ENCODE results near the gene CYP3A4.
"Not testable (repeated sequence)": the region's sequence is repeated elsewhere in the genome, so short reads cannot be mapped to it uniquely, and the experiment has no call there.

CYP3A4 gene

GRCh38 chr7:99730992-99731391 is 53.0 kb downstream of the CYP3A4 start:
- DNase-seq: no peak
- TF ChIP-seq GATA1 (IDR thresholded peaks at IDR 0.05; ENCODE audit: low read depth, low read length) (no peak), POLR2A (IDR thresholded peaks at IDR 0.05; ENCODE audit: low read length) (no peak)

GRCh38 chr7:99730238-99730810 is 53.7 kb downstream of the CYP3A4 start:
- TF ChIP-seq POLR2A (IDR thresholded peaks at IDR 0.05; ENCODE audit: low read length) (no peak), GATA1 (IDR thresholded peaks at IDR 0.05; ENCODE audit: low read depth, low read length) (no peak)
- no peak for DNase-seq

- no peak for TF ChIP-seq GATA1 (IDR thresholded peaks at IDR 0.05; ENCODE audit: low read depth, low read length)
- TF ChIP-seq POLR2A (IDR thresholded peaks at IDR 0.05; ENCODE audit: low read length): no peak
- DNase-seq: no peak
Measured at GRCh38 chr7:99729486-99730237, 54.3 kb downstream of the CYP3A4 start.

GRCh38 chr7:99728615-99729014 is 55.4 kb downstream of the CYP3A4 start:
- no peak for DNase-seq

GRCh38 chr7:99723201-99723600 is 60.8 kb downstream of the CYP3A4 start:
- DNase-seq: not testable (repeated sequence)

More at GRCh38 chr7:99728615-99729014, 55.4 kb downstream of the CYP3A4 start:
- no peak for TF ChIP-seq GATA1 (IDR thresholded peaks at IDR 0.05; ENCODE audit: low read depth, low read length)
- TF ChIP-seq POLR2A (IDR thresholded peaks at IDR 0.05; ENCODE audit: low read length): no peak

- DNase-seq: no peak
- TF ChIP-seq POLR2A (IDR thresholded peaks at IDR 0.05; ENCODE audit: low read length): no peak
- TF ChIP-seq GATA1 (IDR thresholded peaks at IDR 0.05; ENCODE audit: low read depth, low read length): no peak
Measured at GRCh38 chr7:99720800-99721595, 63.0 kb downstream of the CYP3A4 start.

- TF ChIP-seq POLR2A (IDR thresholded peaks at IDR 0.05; ENCODE audit: low read length) (no peak), GATA1 (IDR thresholded peaks at IDR 0.05; ENCODE audit: low read depth, low read length) (no peak)
- DNase-seq: no peak
Measured at GRCh38 chr7:99719996-99720769, 63.8 kb downstream of the CYP3A4 start.

GRCh38 chr7:99713995-99714570 is 69.9 kb downstream of the CYP3A4 start:
- TF ChIP-seq GATA1 (IDR thresholded peaks at IDR 0.05; ENCODE audit: low read depth, low read length): no peak
- no peak for TF ChIP-seq POLR2A (IDR thresholded peaks at IDR 0.05; ENCODE audit: low read length)
- no peak for DNase-seq

GRCh38 chr7:99709838-99710578 is 74.0 kb downstream of the CYP3A4 start:
- TF ChIP-seq GATA1 (IDR thresholded peaks at IDR 0.05; ENCODE audit: low read depth, low read length): no peak
- no peak for TF ChIP-seq POLR2A (IDR thresholded peaks at IDR 0.05; ENCODE audit: low read length)
- no peak for DNase-seq

GRCh38 chr7:99709260-99709659 is 74.7 kb downstream of the CYP3A4 start:
- no peak for TF ChIP-seq POLR2A (IDR thresholded peaks at IDR 0.05; ENCODE audit: low read length)
- no peak for TF ChIP-seq GATA1 (IDR thresholded peaks at IDR 0.05; ENCODE audit: low read depth, low read length)
- no peak for DNase-seq

GRCh38 chr7:99707096-99707495 is 76.9 kb downstream of the CYP3A4 start:
- no peak for TF ChIP-seq GATA1 (IDR thresholded peaks at IDR 0.05; ENCODE audit: low read depth, low read length)
- no peak for TF ChIP-seq POLR2A (IDR thresholded peaks at IDR 0.05; ENCODE audit: low read length)
- DNase-seq: no peak

Measured in erythroblast (primary cell).